Right lobe of liver (tissue), 6 donors: ENCODE results near the gene DYNLRB1. TPM values are rescaled to one million over a fixed set of nuclear protein-coding genes. Genes with fewer than 3 reads are reported as not detected.

Experiments
- ATAC-seq, 4 donors: fragments of 200-7000 bp; cut with Tn5 transposase; one replicate each; pipeline ENCODE4 v1.9.1; 2020; ENCODE audit warnings: mild to moderate bottlenecking in 4 of 4, moderate library complexity in 4 of 4
- DNase-seq, 3 donors: peaks; one replicate each; pipeline ENCODE4 v3.0.0-alpha.2; 2020
- H3K27ac ChIP-seq, 3 donors: fragments of 200-600 bp; one replicate each; pipeline ENCODE4 v1.8.0; 2022
- H3K27me3 ChIP-seq, 2 donors: fragments of 200-600 bp; one replicate each; pipeline ENCODE4 v1.8.0; 2022
- H3K36me3 ChIP-seq, 4 donors: fragments of 200-600 bp; sonication (generic) in 1 of 4; one replicate each; pipeline versions ENCODE4 v1.5.1 to v1.8.0; 2017 to 2022; ENCODE audit warnings: control low read depth in 1 of 4
- H3K4me1 ChIP-seq, 4 donors: fragments of 200-600 bp; sonication (generic) in 1 of 4; one replicate each; pipeline versions ENCODE4 v1.5.1 to v1.8.0; 2017 to 2022; ENCODE audit warnings: control low read depth in 1 of 4
- H3K4me3 ChIP-seq, 3 donors: fragments of 200-600 bp; one replicate each; pipeline ENCODE4 v1.8.0; 2022
- H3K9me3 ChIP-seq, 4 donors: fragments of 200-600 bp; sonication (generic) in 1 of 4; one replicate each; pipeline versions ENCODE4 v1.5.1 to v1.8.0; 2017 to 2022; ENCODE audit warnings: control low read depth in 1 of 4
- POLR2A ChIP-seq: fragments of 450-650 bp; IDR thresholded peaks from one replicate; pipeline ENCODE4 v1.6.1; 2017; ENCODE audit warnings: antibody characterized with exemption, mild to moderate bottlenecking
- WGBS: methylation state at CpG from one replicate; pipeline ENCODE4 v1.1.6; 2018; ENCODE audit warnings: low coverage, low lambda C conversion rate; ENCODE audit not compliant: insufficient coverage; ENCODE audit errors: missing lambda C conversion rate; 5-methylcytosine and 5-hydroxymethylcytosine counted together
- intact Hi-C, 2 donors: fragments of 100-400 bp; cut with DNase I; formaldehyde crosslinking; loops; one replicate each; pipeline versions ENCODE4 v1.11.2 to v1.14.1; 2022
- total RNA-seq, 6 experiments: library from RNA; depleted of rRNA in 2 of 6; stranded (reverse); fragments of >200 nt in 2 of 6; fragmentation: NEBNext Ultra II Directional in 3 of 6; extraction: Animal tissue kit (Norgen Biotek cat#: 25700) in 3 of 6; gene quantifications; one replicate each; pipeline versions ENCODE4 v1.1.0 to v1.2.4, GENCODE V29; 2016 to 2023
- TF ChIP-seq, protein P1 (sequence below), 4 donors: fragments of 200-600 bp in 3 of 4; fragments of 450-650 bp in 1 of 4; IDR thresholded peaks; one replicate each; pipeline versions ENCODE4 v1.5.1 to v1.8.0; 2016 to 2022; ENCODE audit warnings: antibody characterized with exemption in 4 of 4, mild to moderate bottlenecking in 2 of 4
- donor health status: DM: no; HTN: yes; CAD: no.
- donor health status: DM: no; HTN: no; CAD: no.
- donor health status: DM: no; HTN: no; CAD: no.
- donor health status: DM: no; HTN: yes; CAD: no.
- donor health status: DM: no; HTN: yes; CAD: no.

Gene DYNLRB1
- total RNA-seq, 6 experiments from 2014 or later = 34.8 to 84.3 (median 42.7) TPM

DNA sequence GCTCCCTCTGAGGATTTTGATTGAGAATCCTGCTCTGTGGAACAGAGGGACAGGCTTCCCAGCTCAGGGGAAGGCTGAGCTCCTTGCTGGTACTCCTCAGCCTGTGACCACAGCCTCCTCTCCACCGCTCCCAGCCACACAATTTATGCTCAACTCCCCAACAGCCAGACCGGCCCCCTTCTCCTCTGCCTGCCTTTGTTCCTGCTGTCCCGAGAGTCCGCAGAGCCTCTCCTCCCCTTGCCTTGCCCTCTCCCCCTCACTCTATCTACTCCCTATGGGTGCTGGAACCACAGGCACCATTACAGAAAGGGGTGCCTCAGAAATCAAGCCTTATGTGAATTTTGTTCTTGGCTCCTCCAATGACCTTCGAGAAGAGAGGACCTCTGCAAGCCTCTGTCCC is 58.2 kb downstream of the DYNLRB1 start:
- peak in 1 of 3 donors; percentile 25 for DNase-seq

DNA sequence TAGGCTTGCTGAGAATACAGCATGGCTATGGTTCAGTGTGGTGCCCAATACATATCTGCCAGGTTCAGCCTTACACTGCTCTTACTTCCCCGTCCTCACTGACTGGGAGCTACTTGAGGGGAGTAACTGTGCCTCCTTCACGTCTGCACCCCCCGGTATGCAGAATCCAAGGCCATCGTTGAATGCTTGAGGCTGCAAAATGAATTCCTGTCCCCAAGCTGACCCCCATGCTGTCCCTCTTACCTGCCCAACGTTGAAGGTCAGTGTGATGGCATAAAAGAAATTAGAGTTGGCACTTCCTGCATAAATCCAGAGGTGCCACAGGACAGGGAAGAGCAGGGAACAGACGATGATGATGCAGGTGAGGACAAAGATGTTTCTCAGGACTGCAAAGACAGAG is 58.6 kb downstream of the DYNLRB1 start:
- H3K4me3 ChIP-seq = no peak overlapping the region
- 85% methylated on average over 5 of the region's 6 CpGs for WGBS
- ATAC-seq = no peak
- TF ChIP-seq, protein P1, sequence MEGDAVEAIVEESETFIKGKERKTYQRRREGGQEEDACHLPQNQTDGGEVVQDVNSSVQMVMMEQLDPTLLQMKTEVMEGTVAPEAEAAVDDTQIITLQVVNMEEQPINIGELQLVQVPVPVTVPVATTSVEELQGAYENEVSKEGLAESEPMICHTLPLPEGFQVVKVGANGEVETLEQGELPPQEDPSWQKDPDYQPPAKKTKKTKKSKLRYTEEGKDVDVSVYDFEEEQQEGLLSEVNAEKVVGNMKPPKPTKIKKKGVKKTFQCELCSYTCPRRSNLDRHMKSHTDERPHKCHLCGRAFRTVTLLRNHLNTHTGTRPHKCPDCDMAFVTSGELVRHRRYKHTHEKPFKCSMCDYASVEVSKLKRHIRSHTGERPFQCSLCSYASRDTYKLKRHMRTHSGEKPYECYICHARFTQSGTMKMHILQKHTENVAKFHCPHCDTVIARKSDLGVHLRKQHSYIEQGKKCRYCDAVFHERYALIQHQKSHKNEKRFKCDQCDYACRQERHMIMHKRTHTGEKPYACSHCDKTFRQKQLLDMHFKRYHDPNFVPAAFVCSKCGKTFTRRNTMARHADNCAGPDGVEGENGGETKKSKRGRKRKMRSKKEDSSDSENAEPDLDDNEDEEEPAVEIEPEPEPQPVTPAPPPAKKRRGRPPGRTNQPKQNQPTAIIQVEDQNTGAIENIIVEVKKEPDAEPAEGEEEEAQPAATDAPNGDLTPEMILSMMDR (IDR thresholded peaks at IDR 0.05) = no peak
- TF ChIP-seq POLR2A = no peak
- no peaks in the 10 kb centered on the region for H3K4me1 ChIP-seq
- intact Hi-C loops = no loop called here
- H3K9me3 ChIP-seq = no peaks in the 10 kb centered on the region
- peak in 1 of 3 donors; percentile 23 for DNase-seq
- no peaks in the 10 kb centered on the region for H3K36me3 ChIP-seq
- H3K27ac ChIP-seq = no peak overlapping the region
- no peaks in the 10 kb centered on the region for H3K27me3 ChIP-seq

More for the DNA sequence above, 58.2 kb downstream of the DYNLRB1 start:
- ATAC-seq = no peak
- no peaks in the 10 kb centered on the region for H3K36me3 ChIP-seq
- H3K4me3 ChIP-seq = no peak overlapping the region
- H3K9me3 ChIP-seq = no peaks in the 10 kb centered on the region
- TF ChIP-seq, protein P1 (IDR thresholded peaks at IDR 0.05) = no peak
- TF ChIP-seq POLR2A = no peak
- no peaks in the 10 kb centered on the region for H3K4me1 ChIP-seq
- intact Hi-C loops = no loop called here
- 93% methylated on average over 3 of the region's 5 CpGs for WGBS
- no peak overlapping the region for H3K27ac ChIP-seq
- no peaks in the 10 kb centered on the region for H3K27me3 ChIP-seq

DNA sequence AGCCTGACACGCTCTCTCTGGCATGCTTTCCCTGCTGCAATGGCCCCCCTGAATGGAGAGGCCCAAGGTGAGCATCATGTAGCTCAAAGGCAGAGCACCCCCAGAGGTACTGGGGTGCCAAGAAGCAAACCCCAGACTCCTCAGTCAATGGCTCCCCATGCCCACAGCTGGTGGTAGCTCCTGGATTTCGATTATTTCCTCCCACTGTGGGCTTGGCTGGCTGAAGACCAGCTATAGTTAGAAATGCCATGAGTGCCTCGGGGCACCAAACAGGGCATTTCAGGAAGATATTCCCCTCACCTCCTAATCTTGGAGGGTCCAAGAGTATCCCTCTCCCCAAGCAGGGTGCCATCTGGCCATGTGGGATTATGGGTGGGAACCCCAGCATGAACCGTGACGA is 59.0 kb downstream of the DYNLRB1 start:
- DNase-seq (peak in 1 of 3 donors; percentile 25), ATAC-seq (no peak)
- no peak overlapping the region for H3K27ac ChIP-seq
- H3K4me3 ChIP-seq = no peak overlapping the region
- H3K4me1 ChIP-seq = no peaks in the 10 kb centered on the region
- no peaks in the 10 kb centered on the region for H3K9me3 ChIP-seq
- no peak for TF ChIP-seq POLR2A
- TF ChIP-seq, protein P1 (IDR thresholded peaks at IDR 0.05) = no peak
- intact Hi-C loops = no loop called here
- WGBS = 100% methylated on average over 1 of the region's 5 CpGs
- no peaks in the 10 kb centered on the region for H3K27me3 ChIP-seq
- no peaks in the 10 kb centered on the region for H3K36me3 ChIP-seq

DNA sequence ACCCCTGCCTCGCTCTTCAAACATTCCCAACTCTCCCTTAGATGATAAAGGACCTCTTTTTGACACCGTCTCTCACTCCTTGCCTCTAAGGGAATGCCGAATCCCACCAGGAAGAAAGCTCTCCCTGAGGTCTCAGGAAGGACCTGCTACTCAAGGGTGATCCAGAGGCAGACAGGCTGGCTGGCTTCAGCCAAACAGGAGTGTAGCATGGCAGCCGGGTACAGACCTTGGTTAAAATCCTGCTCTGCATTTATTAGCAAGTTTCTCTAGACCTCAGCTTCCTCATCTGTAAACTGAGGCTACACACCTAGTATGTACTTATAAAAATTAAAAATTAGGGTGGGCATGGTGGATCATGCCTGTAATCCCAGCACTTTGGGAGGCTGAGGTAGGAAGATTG is 59.5 kb downstream of the DYNLRB1 start:
- Histone ChIP-seq H3K36me3 (no peaks in the 10 kb centered on the region), H3K27me3 (no peaks in the 10 kb centered on the region), H3K4me1 (no peaks in the 10 kb centered on the region), H3K9me3 (no peaks in the 10 kb centered on the region), H3K4me3 (no peak overlapping the region), H3K27ac (no peak overlapping the region)
- DNase-seq (peak in 1 of 3 donors; percentile 16), ATAC-seq (no peak)
- intact Hi-C loops = no loop called here
- 87% methylated on average over 3 of the region's 4 CpGs for WGBS
- TF ChIP-seq POLR2A = no peak
- TF ChIP-seq, protein P1 (IDR thresholded peaks at IDR 0.05) = no peak

DNA sequence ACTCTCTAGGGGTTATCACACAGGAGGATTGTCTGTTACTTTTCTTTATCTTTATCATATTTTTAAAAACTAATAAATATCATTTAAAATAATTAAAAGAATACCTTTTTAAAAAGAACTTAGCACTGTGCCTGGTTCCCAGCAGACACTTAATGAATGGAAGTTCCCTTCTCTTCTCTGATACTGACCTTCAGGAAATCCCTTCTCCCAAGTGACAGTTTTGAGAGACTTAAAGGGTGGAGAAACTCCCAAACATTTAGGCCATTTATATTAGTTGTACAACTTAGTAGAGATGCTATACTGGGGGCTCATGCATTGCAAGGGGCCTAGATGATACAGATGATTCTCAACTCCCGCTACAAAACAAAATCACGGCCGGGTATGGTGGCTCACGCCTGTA is 60.8 kb downstream of the DYNLRB1 start:
- H3K27me3 ChIP-seq = no peaks in the 10 kb centered on the region
- H3K36me3 ChIP-seq = peaks cover 0 to 3% (median 0%) of the 10 kb centered on the region in 4 donors
- ATAC-seq (no peak), DNase-seq (no peak)
- WGBS = 94% methylated on average over 4 of the region's 4 CpGs
- TF ChIP-seq, protein P1 (IDR thresholded peaks at IDR 0.05) = no peak
- H3K4me1 ChIP-seq = no peaks in the 10 kb centered on the region
- H3K27ac ChIP-seq = no peak overlapping the region
- H3K4me3 ChIP-seq = no peak overlapping the region
- intact Hi-C loops = no loop called here
- no peaks in the 10 kb centered on the region for H3K9me3 ChIP-seq
